ENCODE results near the gene CACUL1. TPM values are rescaled to one million over a fixed set of nuclear protein-coding genes. Genes with fewer than 3 reads are reported as not detected.

Gene CACUL1
- total RNA-seq, 1 experiment from 2014 or later, result 16.3 TPM

DNA sequence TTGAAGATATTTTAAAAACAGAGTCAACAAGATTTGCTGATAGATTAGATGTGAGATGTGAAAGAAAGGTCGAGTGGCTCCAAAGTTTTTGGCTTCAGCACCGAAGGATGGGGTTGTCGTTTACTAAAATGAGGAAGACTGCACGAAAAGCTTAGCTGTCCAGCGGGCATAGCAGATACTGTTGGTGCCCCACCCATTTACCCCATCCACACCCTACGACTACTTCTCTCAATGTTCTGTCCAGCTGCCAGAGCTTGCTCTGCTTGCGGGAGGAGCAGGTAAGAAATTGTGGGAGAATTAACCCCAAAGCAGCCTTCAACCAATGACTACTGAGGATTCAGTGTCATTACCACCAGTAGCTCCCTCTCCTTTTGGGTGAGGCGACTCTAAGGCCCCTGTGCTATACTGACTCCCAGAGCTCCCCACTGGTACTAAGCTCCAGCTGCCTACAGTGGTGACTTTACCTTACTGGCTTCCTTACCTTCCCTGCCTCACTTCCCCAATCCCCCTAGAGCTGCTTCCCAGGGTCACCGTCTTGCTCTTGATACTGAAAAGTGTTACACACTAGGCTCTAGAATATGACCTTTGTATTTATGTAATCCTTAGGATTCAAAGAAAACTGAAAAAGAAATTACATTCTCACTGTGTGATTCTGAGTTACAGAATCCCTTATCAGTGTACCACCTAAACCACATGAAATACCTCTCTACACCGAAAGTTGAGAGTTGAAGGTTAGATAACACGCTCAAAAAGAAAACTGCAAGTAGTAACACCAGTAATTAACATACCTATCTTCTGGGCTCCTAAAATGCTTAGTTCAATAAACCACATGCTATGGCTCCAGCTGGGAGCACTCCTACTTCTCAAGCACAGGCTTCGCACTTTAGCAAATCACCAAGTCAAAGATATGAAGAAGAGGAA, 22.3 kb downstream of the CACUL1 start:
- no peak for DNase-seq (ENCODE audit: low spot score)

- DNase-seq (ENCODE audit: low spot score), result no peak
Measured at GRCh38 chr10:118730756-118731456, 23.9 kb downstream of the CACUL1 start.

- no peak for DNase-seq (ENCODE audit: low spot score)
Measured at GRCh38 chr10:118729641-118730258, 25.0 kb downstream of the CACUL1 start.

DNA sequence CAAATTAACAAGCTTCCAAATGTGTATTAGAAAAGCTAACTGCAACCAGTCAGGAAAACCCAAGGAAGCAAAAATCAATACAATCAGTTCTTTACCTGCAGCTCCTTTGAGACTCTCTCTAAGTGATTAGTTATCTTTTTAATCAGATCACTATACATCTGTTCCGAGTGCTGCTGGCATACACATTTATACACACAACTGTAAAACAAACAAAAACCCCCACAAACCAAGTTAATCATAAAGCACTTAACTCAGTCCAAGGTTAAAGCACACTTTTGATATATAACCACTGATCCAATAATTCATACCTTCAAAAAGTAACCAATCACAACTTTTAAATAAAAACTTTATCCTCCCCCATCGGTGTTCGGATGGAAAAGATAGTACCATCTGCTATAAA, 25.6 kb downstream of the CACUL1 start:
- DNase-seq (ENCODE audit: low spot score), result no peak

- DNase-seq (ENCODE audit: low spot score), result peak; percentile 87
Measured at GRCh38 chr10:118725886-118726500, 28.8 kb downstream of the CACUL1 start.

DNA sequence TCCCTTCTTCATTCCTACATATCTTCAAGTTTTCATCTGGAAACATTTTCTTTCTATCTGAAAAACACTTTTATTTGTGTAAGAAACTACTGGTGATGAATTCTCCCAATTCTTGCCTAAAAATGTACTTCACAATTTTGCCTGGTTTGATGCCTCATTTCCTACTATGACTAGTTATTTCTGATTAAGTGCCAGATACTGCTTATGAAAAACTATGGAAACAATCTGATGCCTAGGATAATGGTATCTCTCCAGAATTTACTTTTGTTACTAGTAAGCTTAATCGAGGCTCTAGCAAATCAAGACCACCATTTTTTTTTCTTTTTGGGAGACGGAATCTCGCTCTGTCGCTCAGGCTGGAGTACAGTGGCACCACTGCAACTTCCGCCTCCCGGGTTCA, 31.3 kb downstream of the CACUL1 start:
- DNase-seq (ENCODE audit: low spot score), result no peak

DNA sequence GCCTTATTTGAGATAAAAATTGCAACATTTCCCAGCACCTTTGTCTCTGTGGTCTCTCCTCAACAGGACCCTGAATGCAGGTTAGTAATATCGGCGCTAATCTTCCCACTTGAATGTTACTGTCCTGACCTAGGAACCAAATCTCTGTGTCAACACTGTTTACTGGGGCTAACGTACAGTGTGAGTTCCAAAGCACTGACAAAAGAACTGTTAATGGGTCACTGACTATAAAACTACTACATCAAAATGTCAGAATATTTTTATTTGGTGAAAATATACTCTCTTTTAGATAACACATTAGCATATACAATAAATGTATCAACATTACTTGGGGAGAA, 33.3 kb downstream of the CACUL1 start:
- DNase-seq (ENCODE audit: low spot score), result no peak

DNA sequence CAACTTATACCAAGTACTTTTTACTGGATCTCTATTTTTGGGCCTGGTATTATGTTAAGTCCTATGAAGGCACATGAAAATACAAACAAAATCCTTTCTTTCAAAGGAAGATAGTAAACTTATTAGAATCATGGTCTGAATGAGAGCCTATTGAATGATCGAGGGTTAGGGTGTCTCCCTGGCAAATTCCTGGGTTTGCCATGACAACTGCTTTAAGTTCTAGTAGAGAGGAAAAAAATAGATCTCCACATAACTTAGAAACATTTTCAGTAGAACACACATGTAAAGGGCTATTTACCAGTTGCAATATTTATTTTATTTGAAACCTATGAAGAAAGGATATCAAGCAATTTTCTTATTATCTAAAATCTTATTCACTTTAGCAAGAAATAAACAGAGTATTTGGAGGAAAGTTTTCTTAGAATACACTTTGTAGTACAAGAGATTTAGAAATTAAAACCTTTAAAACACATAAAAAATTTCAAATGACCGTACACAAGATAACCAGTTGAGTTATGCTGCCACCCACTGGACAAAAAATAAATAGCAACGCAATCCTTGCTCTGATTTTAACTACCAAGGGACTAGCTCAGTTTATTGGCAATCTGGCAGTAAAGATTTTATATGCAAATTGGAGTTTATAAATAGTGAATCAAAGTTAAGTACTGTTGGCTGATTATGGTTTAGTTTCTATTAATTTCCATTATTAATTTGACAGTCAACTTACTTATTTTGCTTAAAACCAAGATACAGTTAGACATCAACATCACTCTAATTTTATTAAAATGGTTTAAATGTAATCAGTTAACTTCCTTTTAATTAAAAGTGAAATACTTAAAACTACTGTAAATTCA, 33.9 kb downstream of the CACUL1 start:
- DNase-seq (ENCODE audit: low spot score), result peak; percentile 27

- no peak for DNase-seq (ENCODE audit: low spot score)
Measured at GRCh38 chr10:118714366-118714765, 40.4 kb downstream of the CACUL1 start.

GRCh38 chr10:118712930-118713634, 41.7 kb downstream of the CACUL1 start:
- no peak for DNase-seq (ENCODE audit: low spot score)

DNA sequence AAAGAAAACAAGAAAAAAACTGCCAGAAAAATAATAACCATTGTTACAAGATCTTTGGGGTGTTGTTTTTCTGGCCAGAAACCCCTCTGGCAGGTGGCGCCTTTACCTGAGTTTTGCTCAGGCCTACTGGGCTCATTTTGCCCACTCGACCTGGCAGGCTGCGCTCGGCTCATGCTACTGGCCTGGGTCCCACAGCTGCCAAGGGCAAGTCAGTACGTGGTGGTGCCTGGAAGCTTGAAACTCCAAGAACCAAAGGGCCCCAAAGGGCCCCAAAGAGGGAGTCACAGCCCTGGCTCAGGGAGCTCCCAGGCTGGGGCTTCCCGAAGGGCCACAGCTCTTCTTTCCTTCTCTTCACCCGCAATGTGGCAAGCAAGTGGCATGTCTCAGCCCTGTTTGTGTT, 42.7 kb downstream of the CACUL1 start:
- no peak for DNase-seq (ENCODE audit: low spot score)

- no peak for DNase-seq (ENCODE audit: low spot score)
Measured at GRCh38 chr10:118710487-118710886, 44.3 kb downstream of the CACUL1 start.

DNA sequence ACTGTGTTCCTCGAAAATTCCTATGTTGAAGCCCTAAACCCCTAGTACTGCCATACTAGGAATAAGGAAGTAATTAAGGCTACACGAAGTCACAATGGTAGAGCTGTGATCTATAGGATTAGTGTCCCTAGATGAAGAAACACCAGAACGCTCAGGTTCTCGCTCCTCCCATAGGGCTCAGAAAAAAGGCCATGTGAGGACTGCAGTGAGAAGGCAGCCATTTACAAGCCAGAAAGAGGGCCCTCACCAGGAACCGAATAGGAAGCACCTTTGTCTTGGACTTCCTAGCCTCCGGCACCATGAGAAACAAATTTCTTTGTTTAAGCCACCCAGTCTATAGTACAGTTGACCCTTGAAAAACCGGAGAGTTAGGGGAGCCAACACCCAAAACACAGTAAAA, 46.2 kb downstream of the CACUL1 start:
- DNase-seq (ENCODE audit: low spot score), result no peak

DNA sequence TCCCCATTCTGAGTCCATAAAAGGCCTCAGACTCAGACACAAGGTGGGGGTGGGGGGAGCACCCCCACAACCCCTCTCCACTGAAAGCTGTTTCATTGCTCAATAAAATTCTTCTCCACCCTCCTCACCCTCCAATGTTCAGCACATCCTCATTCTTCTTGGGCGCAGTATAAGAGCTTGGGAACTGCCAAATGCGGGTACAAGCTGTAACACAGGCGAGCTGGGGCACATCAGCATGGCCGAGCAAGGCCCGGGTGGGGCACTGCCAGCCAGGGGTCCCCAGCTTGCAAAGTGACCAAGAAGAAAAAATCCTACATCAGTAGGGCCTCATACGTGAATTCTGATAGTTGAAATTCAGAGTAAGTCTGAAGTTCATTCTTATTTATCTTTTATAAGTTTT, 50.1 kb downstream of the CACUL1 start:
- no peak for DNase-seq (ENCODE audit: low spot score)

DNA sequence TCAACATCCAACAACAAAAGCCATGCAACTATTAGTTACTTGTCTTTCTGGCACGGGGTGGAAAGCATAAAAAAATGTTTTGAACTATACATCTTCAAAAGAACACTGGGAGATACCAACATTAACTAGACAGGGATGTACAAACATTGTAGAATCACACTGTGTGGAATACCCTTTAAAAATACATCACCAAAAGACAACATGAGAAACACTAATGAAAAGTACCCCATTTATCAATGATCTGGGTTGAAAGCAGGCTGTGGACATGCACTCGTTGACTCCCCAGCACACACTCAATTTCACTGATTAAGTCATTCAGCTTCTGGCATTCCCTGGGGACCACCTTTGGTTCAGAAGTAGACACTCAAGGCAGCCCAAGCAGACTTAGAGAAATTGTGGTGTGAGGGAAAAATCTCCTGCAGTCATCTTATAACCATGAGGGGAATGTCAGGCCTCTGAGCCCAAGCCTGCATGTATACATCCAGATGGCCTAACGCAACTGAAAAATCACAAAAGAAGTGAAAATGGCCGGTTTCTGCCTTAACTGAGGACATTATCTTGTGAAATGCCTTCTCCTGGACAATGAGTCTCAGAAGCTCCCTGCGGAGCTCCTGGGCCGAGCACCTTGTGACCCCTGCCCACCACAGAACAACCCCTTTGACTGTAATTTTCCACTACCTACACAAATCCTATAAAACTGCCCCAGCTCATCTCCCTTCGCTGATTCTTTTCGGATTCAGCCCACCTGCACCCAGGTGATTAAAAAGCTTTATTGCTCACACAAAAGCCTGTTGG, 53.0 kb downstream of the CACUL1 start:
- DNase-seq (ENCODE audit: low spot score), result no peak

DNA sequence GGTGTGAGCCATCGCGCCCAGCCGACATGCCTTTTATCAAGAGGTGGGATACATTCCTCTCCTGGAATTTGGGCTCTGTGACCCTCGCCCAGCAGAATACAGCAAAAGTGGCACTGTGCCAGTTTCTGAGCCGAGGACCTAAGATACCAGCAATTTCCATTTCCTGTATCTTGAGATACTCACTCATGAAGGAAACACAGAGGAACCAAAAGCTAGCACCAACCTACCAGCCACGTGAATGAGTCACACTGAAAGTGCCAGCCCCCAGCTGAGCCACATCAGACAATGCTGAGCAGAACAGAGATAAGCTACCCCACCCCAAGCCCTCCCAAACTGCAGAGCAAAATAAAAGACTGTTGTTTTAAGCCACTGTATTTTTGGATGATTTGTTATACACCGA, 56.3 kb downstream of the CACUL1 start:
- DNase-seq (ENCODE audit: low spot score), result peak; percentile 74

DNA sequence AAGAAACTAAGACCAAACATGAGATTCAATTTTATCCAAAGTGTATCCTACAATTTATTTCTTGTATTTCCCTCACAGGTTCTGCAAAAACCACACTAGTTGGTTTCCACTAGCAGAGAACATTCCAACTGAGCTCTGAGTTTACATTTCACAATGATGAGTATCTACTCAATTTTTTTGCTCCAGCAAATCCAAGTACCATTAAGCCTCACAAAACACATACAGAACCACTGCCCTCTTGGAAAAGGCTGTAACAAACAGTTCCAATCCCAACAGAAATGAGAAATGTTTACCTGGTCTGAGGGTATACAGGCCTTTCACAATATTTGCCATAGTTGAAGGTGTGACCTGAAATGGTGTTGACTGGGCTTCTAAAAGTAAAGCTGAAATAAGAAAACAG, 59.9 kb downstream of the CACUL1 start:
- DNase-seq (ENCODE audit: low spot score), result no peak

DNA sequence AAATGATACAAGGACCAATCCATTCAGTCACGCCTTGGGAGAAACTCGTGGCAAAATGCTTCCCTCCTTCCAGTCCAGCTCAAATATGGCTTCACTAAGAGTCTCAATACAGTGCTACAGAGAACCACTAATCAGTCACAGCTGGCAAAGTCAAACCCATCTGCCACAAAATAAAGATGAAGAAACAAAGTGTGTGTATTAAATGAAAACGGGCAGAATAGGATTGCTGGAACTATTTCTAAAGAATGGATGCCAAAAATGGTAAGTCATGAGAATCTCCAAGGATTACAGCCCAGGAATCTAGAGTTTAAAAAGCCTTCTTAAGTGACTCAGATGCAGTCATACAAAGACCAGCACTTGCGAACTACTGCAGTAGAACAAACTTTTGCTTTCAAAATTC, 61.9 kb downstream of the CACUL1 start:
- DNase-seq (ENCODE audit: low spot score), result no peak

DNA sequence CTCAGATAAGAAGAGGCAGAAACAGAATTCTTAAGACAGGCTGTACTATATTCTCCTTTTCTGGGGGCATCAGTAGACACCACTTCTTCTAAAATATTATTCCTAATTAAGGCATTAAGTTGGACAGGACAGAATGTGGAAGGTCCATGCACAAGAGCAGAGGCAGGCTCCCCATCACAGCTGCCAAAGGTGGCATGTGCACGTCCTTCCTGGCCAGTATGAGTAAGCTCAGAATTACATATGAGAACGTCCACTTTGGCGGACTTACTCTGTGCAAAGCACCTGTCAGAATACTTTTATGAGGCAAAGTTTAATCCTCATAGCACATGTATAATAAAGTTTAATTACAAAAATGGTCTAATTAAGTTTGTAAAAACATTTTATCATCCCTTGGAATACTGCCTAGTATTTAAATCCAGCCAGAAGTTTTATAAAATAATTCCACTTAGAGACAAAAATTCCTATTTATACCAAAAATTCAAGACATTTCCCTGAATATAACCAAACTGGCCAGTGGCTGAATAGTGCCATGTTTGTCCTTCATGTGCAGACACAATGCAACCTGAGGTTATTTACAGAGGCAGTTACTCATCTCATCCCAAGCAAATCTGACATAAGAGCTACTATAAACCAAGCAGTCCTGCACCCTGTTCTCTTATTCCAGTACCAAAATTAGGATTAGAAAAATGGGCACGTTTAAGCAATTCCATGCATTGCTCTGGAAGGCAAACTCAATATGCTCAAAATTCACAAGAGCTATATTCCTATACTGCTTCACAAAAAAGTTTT, 65.5 kb downstream of the CACUL1 start:
- DNase-seq (ENCODE audit: low spot score), result no peak

All from H4 (cell line).